Activated T-helper 1 cell treated with Interleukin-2 at 50 U/mL for 16 hours (primary cell): ENCODE measurements around the gene AP2A1.
A peak's percentile ranks its signal among the peaks of the same experiment; 100 is the strongest.

Source experiments
- DNase-seq: peaks from one replicate; pipeline ENCODE4 v3.0.0-alpha.2; 2020; ENCODE audit warnings: low read depth

The AP2A1 gene

GRCh38 chr19:49766007-49766929 lies 533 bp upstream of the AP2A1 start:
- peak; percentile 99 for DNase-seq

- no peak for DNase-seq
These were observed 580 bp downstream of the AP2A1 start for GRCh38 chr19:49767381-49767780.

GRCh38 chr19:49767967-49768581 lies 1.3 kb downstream of the AP2A1 start:
- DNase-seq, result no peak

GRCh38 chr19:49770529-49770928 lies 3.7 kb downstream of the AP2A1 start:
- DNase-seq, result no peak

GRCh38 chr19:49771674-49772139 lies 4.9 kb downstream of the AP2A1 start:
- DNase-seq, result no peak

- no peak for DNase-seq
These were observed 6.1 kb downstream of the AP2A1 start for GRCh38 chr19:49772850-49773432.

- DNase-seq, result no peak
These were observed 7.0 kb downstream of the AP2A1 start for GRCh38 chr19:49773663-49774350.

- DNase-seq, result no peak
These were observed 8.2 kb downstream of the AP2A1 start for GRCh38 chr19:49774969-49775368.

GRCh38 chr19:49775742-49776370 lies 9.1 kb downstream of the AP2A1 start:
- no peak for DNase-seq

- DNase-seq, result no peak
These were observed 9.6 kb downstream of the AP2A1 start for GRCh38 chr19:49776371-49776764.

- no peak for DNase-seq
These were observed 13.1 kb downstream of the AP2A1 start for GRCh38 chr19:49779731-49780555.

- no peak for DNase-seq
These were observed 14.1 kb downstream of the AP2A1 start for GRCh38 chr19:49780861-49781260.

- no peak for DNase-seq
These were observed 14.6 kb downstream of the AP2A1 start for GRCh38 chr19:49781394-49781793.

GRCh38 chr19:49782515-49782914 lies 15.7 kb downstream of the AP2A1 start:
- no peak for DNase-seq

GRCh38 chr19:49786376-49786820 lies 19.6 kb downstream of the AP2A1 start:
- DNase-seq, result no peak

GRCh38 chr19:49787746-49788145 lies 20.9 kb downstream of the AP2A1 start:
- no peak for DNase-seq

- DNase-seq, result no peak
These were observed 22.1 kb downstream of the AP2A1 start for GRCh38 chr19:49788857-49789256.

- DNase-seq, result no peak
These were observed 24.1 kb downstream of the AP2A1 start for GRCh38 chr19:49790866-49791265.

- no peak for DNase-seq
These were observed 25.1 kb downstream of the AP2A1 start for GRCh38 chr19:49791776-49792445.

GRCh38 chr19:49792829-49793560 lies 26.2 kb downstream of the AP2A1 start:
- DNase-seq, result no peak
